IMR-90 (cell line): ENCODE results near the gene SEMA3C. TPM values are rescaled to one million over a fixed set of nuclear protein-coding genes. Genes with fewer than 3 reads are reported as not detected.

Experiments
- ATAC-seq: fragments of 200-7000 bp; cut with Tn5 transposase; 2 replicates; pipeline ENCODE4 v1.9.1; 2020; ENCODE audit warnings: low read depth, mild to moderate bottlenecking, moderate library complexity
- BruUV-seq: library from RNA; stranded (reverse); fragments of 400-500 nt; replicated peaks from 2 replicates; lab custom pipeline; 2021; lab: Mats Ljungman, UMichigan
- CTCF ChIA-PET: fragments of 300-600 bp; formaldehyde crosslinking; extraction: SDS; loops from one replicate; lab custom pipeline; 2021; ENCODE audit warnings: antibody characterized with exemption; lab: Yijun Ruan, JAX
- POLR2A ChIA-PET: fragments of 300-600 bp; sonication (Branson Sonifier 250); formaldehyde crosslinking; loops from one replicate; lab custom pipeline; 2022; ENCODE audit warnings: antibody characterized with exemption; ENCODE audit not compliant: unreplicated experiment; lab: Charles Lee
- DNase-seq: peaks from one replicate; pipeline ENCODE4 v3.0.0; 2013
- H2AFZ ChIP-seq: replicated peaks from 2 replicates; pipeline ENCODE3; 2013; ENCODE audit warnings: low read length, mild to moderate bottlenecking; ENCODE audit not compliant: poor library complexity
- H2AK5ac ChIP-seq: 2 replicates; pipeline ENCODE4 v1.6.1; 2013; ENCODE audit warnings: low read depth, low read length, inconsistent platforms
- H2AK9ac ChIP-seq: replicated peaks from 2 replicates; pipeline ENCODE3; 2013; ENCODE audit warnings: mild to moderate bottlenecking, low read depth, low read length, moderate library complexity; ENCODE audit not compliant: poor library complexity
- H2BK120ac ChIP-seq: 2 replicates; pipeline ENCODE4 v1.6.1; 2013; ENCODE audit warnings: low read depth, low read length, inconsistent platforms
- H2BK15ac ChIP-seq: 3 replicates; pipeline ENCODE4 v1.6.1; 2013; ENCODE audit warnings: low read depth, low read length, inconsistent platforms
- H2BK20ac ChIP-seq: 2 replicates; pipeline ENCODE4 v1.6.1; 2013; ENCODE audit warnings: low read depth, mild to moderate bottlenecking, inconsistent platforms, low read length, moderate library complexity
- H2BK5ac ChIP-seq: 2 replicates; pipeline ENCODE4 v1.6.1; 2013; ENCODE audit warnings: mild to moderate bottlenecking, low read depth, low read length, inconsistent platforms; ENCODE audit not compliant: poor library complexity, severe bottlenecking
- H3K14ac ChIP-seq: replicated peaks from 2 replicates; pipeline ENCODE4 v1.6.1; 2013; ENCODE audit warnings: low read depth, low read length, inconsistent platforms
- H3K18ac ChIP-seq: 2 replicates; pipeline ENCODE4 v1.6.1; 2013; ENCODE audit warnings: low read depth, low read length, control low read depth
- H3K23ac ChIP-seq: 2 replicates; pipeline ENCODE4 v1.6.1; 2013; ENCODE audit warnings: low read depth, low read length, inconsistent platforms
- H3K27ac ChIP-seq: 2 replicates; pipeline ENCODE4 v1.5.1; 2013; ENCODE audit warnings: mild to moderate bottlenecking, control low read depth, low read length; ENCODE audit not compliant: insufficient read depth
- H3K27me3 ChIP-seq: 2 replicates; pipeline ENCODE4 v1.6.1; 2013; ENCODE audit warnings: low read length; ENCODE audit not compliant: control insufficient read depth, insufficient read depth
- H3K36me3 ChIP-seq: 2 replicates; pipeline ENCODE4 v1.6.1; 2013; ENCODE audit warnings: low read length, mixed read lengths; ENCODE audit not compliant: control insufficient read depth, insufficient read depth
- H3K4ac ChIP-seq: 2 replicates; pipeline ENCODE4 v1.6.1; 2013; ENCODE audit warnings: low read depth, low read length, inconsistent platforms
- H3K4me1 ChIP-seq: 2 replicates; pipeline ENCODE4 v1.6.1; 2013; ENCODE audit warnings: low read length, mixed read lengths; ENCODE audit not compliant: control insufficient read depth, insufficient read depth
- H3K4me2 ChIP-seq: 2 replicates; pipeline ENCODE4 v1.6.1; 2013; ENCODE audit warnings: low read depth, mild to moderate bottlenecking, control low read depth, low read length, moderate library complexity
- H3K4me3 ChIP-seq: 2 replicates; pipeline ENCODE4 v1.5.1; 2013; ENCODE audit warnings: low read depth, mild to moderate bottlenecking, control low read depth, low read length, moderate library complexity; ENCODE audit not compliant: insufficient read depth
- H3K56ac ChIP-seq: 2 replicates; pipeline ENCODE4 v1.6.1; 2013; ENCODE audit warnings: low read length, inconsistent platforms; ENCODE audit not compliant: insufficient read depth; ENCODE audit errors: extremely low read depth
- H3K79me1 ChIP-seq, 2 experiments: 2 replicates each; pipeline ENCODE4 v1.6.1; 2013; ENCODE audit warnings: low read length in 2 of 2, inconsistent platforms in 1 of 2, low read depth in 1 of 2
- H3K9ac ChIP-seq: 2 replicates; pipeline ENCODE4 v1.6.1; 2013; ENCODE audit warnings: low read depth, low read length, control low read depth
- H3K9me1 ChIP-seq: 2 replicates; pipeline ENCODE4 v1.6.1; 2013; ENCODE audit warnings: low read length, inconsistent platforms; ENCODE audit not compliant: insufficient read depth
- H3K9me3 ChIP-seq: 2 replicates; pipeline ENCODE4 v1.6.1; 2013; ENCODE audit warnings: low read length; ENCODE audit not compliant: control insufficient read depth, insufficient read depth
- H4K20me1 ChIP-seq: 2 replicates; pipeline ENCODE4 v1.6.1; 2013; ENCODE audit warnings: low read length, inconsistent platforms; ENCODE audit not compliant: insufficient read depth
- H4K5ac ChIP-seq: 2 replicates; pipeline ENCODE4 v1.6.1; 2013; ENCODE audit warnings: mild to moderate bottlenecking, low read depth, low read length, control low read depth
- H4K8ac ChIP-seq, 2 experiments: 2 replicates each; pipeline ENCODE4 v1.6.1; 2013; ENCODE audit warnings: low read depth in 2 of 2, low read length in 2 of 2, control low read depth in 1 of 2, inconsistent platforms in 1 of 2
- H4K91ac ChIP-seq: 2 replicates; pipeline ENCODE4 v1.6.1; 2013; ENCODE audit warnings: low read depth, low read length, inconsistent platforms; ENCODE audit not compliant: insufficient read depth
- BHLHE40 ChIP-seq: fragments of 150-350 bp; IDR thresholded peaks from 2 replicates; pipeline ENCODE4 v1.6.1; 2016; ENCODE audit warnings: mild to moderate bottlenecking, low read depth, low read length
- CEBPB ChIP-seq: IDR thresholded peaks from 2 replicates; pipeline ENCODE4 v1.6.1; 2012; ENCODE audit warnings: low read depth, low read length, improper control_type of control experiment
- FOS ChIP-seq: fragments of 150-350 bp; IDR thresholded peaks from 2 replicates; pipeline ENCODE4 v1.6.1; 2016; ENCODE audit warnings: low read depth, low read length
- MAFK ChIP-seq: IDR thresholded peaks from 2 replicates; pipeline ENCODE4 v1.6.1; 2012; ENCODE audit warnings: low read depth, low read length, improper control_type of control experiment
- MAZ ChIP-seq: IDR thresholded peaks from 2 replicates; pipeline ENCODE4 v1.6.1; 2012; ENCODE audit warnings: low read depth, mild to moderate bottlenecking, low read length, improper control_type of control experiment, moderate library complexity, borderline replicate concordance
- MXI1 ChIP-seq: IDR thresholded peaks from 2 replicates; pipeline ENCODE4 v1.6.1; 2012; ENCODE audit warnings: low read depth, mild to moderate bottlenecking, low read length, moderate library complexity, borderline replicate concordance
- NFE2L2 ChIP-seq: fragments of 150-350 bp; IDR thresholded peaks from 2 replicates; pipeline ENCODE4 v1.6.1; 2016; ENCODE audit warnings: low read depth, mild to moderate bottlenecking, low read length
- POLR2A ChIP-seq: IDR thresholded peaks from 2 replicates; pipeline ENCODE4 v1.6.1; 2012; ENCODE audit warnings: mild to moderate bottlenecking, low read depth, low read length
- RAD21 ChIP-seq: IDR thresholded peaks from 2 replicates; pipeline ENCODE4 v1.6.1; 2012; ENCODE audit warnings: low read length, improper control_type of control experiment
- RCOR1 ChIP-seq: IDR thresholded peaks from 2 replicates; pipeline ENCODE4 v1.6.1; 2012; ENCODE audit warnings: mild to moderate bottlenecking, low read length, improper control_type of control experiment; ENCODE audit not compliant: insufficient replicate concordance
- RFX5 ChIP-seq: IDR thresholded peaks from 2 replicates; pipeline ENCODE4 v1.8.0; 2012; ENCODE audit warnings: low read depth, mild to moderate bottlenecking, low read length, moderate library complexity
- SMC3 ChIP-seq: fragments of 150-350 bp; IDR thresholded peaks from 2 replicates; pipeline ENCODE4 v1.6.1; 2016; ENCODE audit warnings: low read depth, mild to moderate bottlenecking, antibody characterized with exemption, low read length, moderate library complexity
- WGBS, 2 experiments: methylation state at CpG; one replicate each; pipeline versions ENCODE4 v1.1.5 to v1.1.7; 2013; ENCODE audit warnings: missing lambda C conversion rate in 2 of 2; ENCODE audit not compliant: insufficient read length in 1 of 2; ENCODE audit errors: extremely low coverage in 2 of 2; 5-methylcytosine and 5-hydroxymethylcytosine counted together
- dilution Hi-C: fragments of 300-500 bp; cut with HindIII; formaldehyde crosslinking; loops from one replicate; pipeline ENCODE4 v1.14.3; 2018; ENCODE audit warnings: low sequenced_read_pairs; ENCODE audit not compliant: unreplicated experiment
- in situ Hi-C: fragments of 300-500 bp; cut with MboI; formaldehyde crosslinking; loops from 3 replicates; pipeline ENCODE4 v1.14.3; 2019; ENCODE audit warnings: low sequenced_read_pairs, inconsistent platforms, mixed read lengths
- intact Hi-C: fragments of 100-400 bp; cut with micrococcal nuclease; formaldehyde crosslinking; loops from 2 replicates; pipeline ENCODE4 v1.10.0; 2022
- polyA plus RNA-seq, 3 experiments: library from polyadenylated mRNA; depleted of rRNA; stranded (reverse); fragments of >200 nt; gene quantifications; 2 replicates each; pipeline ENCODE4 v1.2.3, GENCODE V29; 2012; ENCODE audit warnings: low replicate concordance in 1 of 3
- total RNA-seq: library from RNA; depleted of rRNA; stranded (reverse); fragments of >200 nt; gene quantifications from 2 replicates; pipeline ENCODE4 v1.2.3, GENCODE V29; 2012
- TF ChIP-seq, protein P1 (sequence below): conservative IDR thresholded peaks from 2 replicates; pipeline ENCODE4 v1.5.1; 2012; ENCODE audit warnings: mild to moderate bottlenecking, low read depth, low read length, improper control_type of control experiment
- TF ChIP-seq, protein P2 (sequence below): fragments of 150-350 bp; IDR thresholded peaks from 2 replicates; pipeline ENCODE4 v1.6.1; 2017; ENCODE audit warnings: mild to moderate bottlenecking, antibody characterized with exemption, low read length, low read depth
- TF ChIP-seq, protein P3 (sequence below): fragments of 150-350 bp; IDR thresholded peaks from 2 replicates; pipeline ENCODE4 v1.6.1; 2016; ENCODE audit warnings: low read depth, mild to moderate bottlenecking, low read length, moderate library complexity, borderline replicate concordance

SEMA3C gene
- total and polyA plus RNA-seq, 2 of the 4 experiments (the other 2 are of a cell fraction) = 21.2 to 97.1 TPM

DNA sequence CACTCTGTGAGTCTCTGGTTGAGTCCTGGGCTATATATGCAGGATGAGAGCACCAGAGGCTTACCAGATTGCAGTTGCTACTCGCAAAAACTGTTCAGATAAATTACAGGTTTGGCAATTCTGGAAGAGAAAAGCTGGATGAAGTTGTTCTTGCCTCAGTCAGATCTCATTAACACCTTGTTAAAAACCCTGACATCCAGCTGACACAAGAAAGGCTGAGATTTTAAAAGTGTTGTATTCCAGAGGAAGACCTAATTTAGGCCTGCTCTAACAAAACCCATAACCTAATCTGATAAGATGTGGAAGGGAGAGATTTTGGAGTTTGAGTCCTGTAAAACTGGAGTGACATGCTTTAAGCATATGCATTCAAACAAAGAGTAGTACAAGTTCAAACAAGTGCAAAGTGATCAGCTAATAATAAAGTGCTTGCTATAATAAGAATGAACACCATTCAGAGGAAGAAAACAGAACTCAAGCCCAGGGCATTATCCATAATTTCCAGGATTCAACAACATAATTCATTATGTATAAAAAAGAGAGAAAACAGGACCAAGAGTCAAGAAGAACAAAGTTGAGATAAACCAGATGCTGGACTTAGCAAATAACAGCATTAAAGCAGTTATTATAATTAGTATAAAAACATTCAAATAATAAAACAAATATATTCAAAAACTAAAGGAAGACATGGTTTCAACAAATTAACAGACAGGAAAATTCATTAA, 144.9 kb downstream of the SEMA3C start:
- intact Hi-C loops = loop anchor here (5.0 kb wide), 1 partner anchor 58 kb away; no protein-coding TSS in a partner anchor
- Histone ChIP-seq H3K4ac (no peak overlapping the region), H2AK5ac (no peak overlapping the region), H3K9me1 (peaks cover 3% of the 10 kb centered on the region), H3K36me3 (peaks cover 3% of the 10 kb centered on the region; the same call in 1 of the 2 replicates), H3K4me1 (peaks cover 3% of the 10 kb centered on the region; the same call in 1 of the 2 replicates), H2BK120ac (no peak overlapping the region), H3K27me3 (no peaks in the 10 kb centered on the region), H3K27ac (no peak overlapping the region), H4K20me1 (no peaks in the 10 kb centered on the region), H2AK9ac (no peak overlapping the region), H3K4me2 (no peak overlapping the region), H3K79me1 (no peaks in the 10 kb centered on the region), H3K14ac (no peak overlapping the region), H3K9ac (no peak overlapping the region), H2BK20ac (no peak overlapping the region), H2BK5ac (no peak overlapping the region), H2BK15ac (no peak overlapping the region), H4K5ac (no peak overlapping the region), H2AFZ (no peak overlapping the region), H3K56ac (no peak overlapping the region), H3K23ac (no peak overlapping the region), H3K4me3 (no peak overlapping the region), H3K9me3 (no peaks in the 10 kb centered on the region), H4K91ac (no peak overlapping the region), H4K8ac (no peak overlapping the region), H3K18ac (no peak overlapping the region)
- no CpG with 5 or more reads among the region's 1 CpG for WGBS, 2 experiments
- ATAC-seq = no peak
- dilution Hi-C loops = no loop called here
- no peak for DNase-seq
- POLR2A ChIA-PET = no interaction called here
- TF ChIP-seq RFX5 (no peak), BHLHE40 (no peak), POLR2A (no peak), RAD21 (no peak), MAFK (no peak), FOS (no peak), MXI1 (no peak), CEBPB (no peak), MAZ (no peak), RCOR1 (no peak), SMC3 (no peak), NFE2L2 (no peak)
- TF ChIP-seq, protein P1, sequence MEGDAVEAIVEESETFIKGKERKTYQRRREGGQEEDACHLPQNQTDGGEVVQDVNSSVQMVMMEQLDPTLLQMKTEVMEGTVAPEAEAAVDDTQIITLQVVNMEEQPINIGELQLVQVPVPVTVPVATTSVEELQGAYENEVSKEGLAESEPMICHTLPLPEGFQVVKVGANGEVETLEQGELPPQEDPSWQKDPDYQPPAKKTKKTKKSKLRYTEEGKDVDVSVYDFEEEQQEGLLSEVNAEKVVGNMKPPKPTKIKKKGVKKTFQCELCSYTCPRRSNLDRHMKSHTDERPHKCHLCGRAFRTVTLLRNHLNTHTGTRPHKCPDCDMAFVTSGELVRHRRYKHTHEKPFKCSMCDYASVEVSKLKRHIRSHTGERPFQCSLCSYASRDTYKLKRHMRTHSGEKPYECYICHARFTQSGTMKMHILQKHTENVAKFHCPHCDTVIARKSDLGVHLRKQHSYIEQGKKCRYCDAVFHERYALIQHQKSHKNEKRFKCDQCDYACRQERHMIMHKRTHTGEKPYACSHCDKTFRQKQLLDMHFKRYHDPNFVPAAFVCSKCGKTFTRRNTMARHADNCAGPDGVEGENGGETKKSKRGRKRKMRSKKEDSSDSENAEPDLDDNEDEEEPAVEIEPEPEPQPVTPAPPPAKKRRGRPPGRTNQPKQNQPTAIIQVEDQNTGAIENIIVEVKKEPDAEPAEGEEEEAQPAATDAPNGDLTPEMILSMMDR = no peak
- TF ChIP-seq, protein P2, sequence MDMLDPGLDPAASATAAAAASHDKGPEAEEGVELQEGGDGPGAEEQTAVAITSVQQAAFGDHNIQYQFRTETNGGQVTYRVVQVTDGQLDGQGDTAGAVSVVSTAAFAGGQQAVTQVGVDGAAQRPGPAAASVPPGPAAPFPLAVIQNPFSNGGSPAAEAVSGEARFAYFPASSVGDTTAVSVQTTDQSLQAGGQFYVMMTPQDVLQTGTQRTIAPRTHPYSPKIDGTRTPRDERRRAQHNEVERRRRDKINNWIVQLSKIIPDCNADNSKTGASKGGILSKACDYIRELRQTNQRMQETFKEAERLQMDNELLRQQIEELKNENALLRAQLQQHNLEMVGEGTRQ = no peak
- TF ChIP-seq, protein P3, sequence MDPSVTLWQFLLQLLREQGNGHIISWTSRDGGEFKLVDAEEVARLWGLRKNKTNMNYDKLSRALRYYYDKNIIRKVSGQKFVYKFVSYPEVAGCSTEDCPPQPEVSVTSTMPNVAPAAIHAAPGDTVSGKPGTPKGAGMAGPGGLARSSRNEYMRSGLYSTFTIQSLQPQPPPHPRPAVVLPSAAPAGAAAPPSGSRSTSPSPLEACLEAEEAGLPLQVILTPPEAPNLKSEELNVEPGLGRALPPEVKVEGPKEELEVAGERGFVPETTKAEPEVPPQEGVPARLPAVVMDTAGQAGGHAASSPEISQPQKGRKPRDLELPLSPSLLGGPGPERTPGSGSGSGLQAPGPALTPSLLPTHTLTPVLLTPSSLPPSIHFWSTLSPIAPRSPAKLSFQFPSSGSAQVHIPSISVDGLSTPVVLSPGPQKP = no peak
- BruUV-seq = no TSS peak
- CTCF ChIA-PET = no interaction called here
- in situ Hi-C loops = no loop called here
